Measurements from ENCODE around the gene PET100.

GRCh38 chr19:7627166-7627565 is 2.4 kb upstream of the PET100 start:
- TF ChIP-seq RAD21 (IDR thresholded peaks at IDR 0.05; ENCODE audit: low read depth) (no peak), EP300 (IDR thresholded peaks at IDR 0.05; ENCODE audit: borderline replicate concordance) (no peak), YY1 (IDR thresholded peaks at IDR 0.05; ENCODE audit: low read depth) (no peak), MAX (IDR thresholded peaks at IDR 0.05) (no peak), CEBPB (IDR thresholded peaks at IDR 0.05) (no peak), CREB1 (IDR thresholded peaks at IDR 0.05; ENCODE audit: low read depth) (no peak), REST (IDR thresholded peaks at IDR 0.05; ENCODE audit: low read depth) (no peak), TAF1 (IDR thresholded peaks at IDR 0.05; ENCODE audit: low read depth) (no peak), NFIC (IDR thresholded peaks at IDR 0.05) (no peak), FOXM1 (IDR thresholded peaks at IDR 0.05; ENCODE audit: borderline replicate concordance, low read depth) (no peak), TCF12 (IDR thresholded peaks at IDR 0.05; ENCODE audit: low read depth) (no peak), USF1 (IDR thresholded peaks at IDR 0.05) (no peak)
